Lower leg skin (tissue), 3 donors: ENCODE results near the gene CLMP.

Experiments
- CTCF ChIP-seq, 3 donors: fragments of 450-650 bp; IDR thresholded peaks; one replicate each; pipeline ENCODE4 v1.5.1; 2016; ENCODE audit warnings: antibody characterized with exemption in 3 of 3, mild to moderate bottlenecking in 3 of 3, moderate library complexity in 2 of 3
- POLR2A ChIP-seq, 2 donors: fragments of 450-650 bp; IDR thresholded peaks; one replicate each; pipeline ENCODE4 v1.6.1; 2016 to 2017; ENCODE audit warnings: antibody characterized with exemption in 2 of 2, mild to moderate bottlenecking in 1 of 2, moderate library complexity in 1 of 2

DNA sequence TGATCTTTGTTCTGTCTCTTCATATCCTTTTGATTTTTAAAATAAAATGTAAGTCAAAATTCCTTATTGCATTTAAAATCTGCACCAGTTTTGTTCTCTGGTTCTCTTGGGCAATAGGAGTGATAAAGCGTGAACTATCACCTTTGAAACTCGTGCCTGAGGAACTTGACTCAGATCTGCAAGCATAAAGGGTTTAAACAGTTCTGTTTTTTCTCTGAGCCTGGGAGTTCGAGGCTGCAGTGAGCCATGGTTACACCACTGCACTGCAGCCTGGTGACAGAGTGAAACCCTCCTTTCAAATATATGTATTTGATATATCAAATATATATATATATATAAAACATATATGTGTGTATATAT lies 38.9 kb upstream of the CLMP start:
- TF ChIP-seq CTCF (IDR thresholded peaks at IDR 0.05) (no peak), POLR2A (IDR thresholded peaks at IDR 0.05) (no peak)
